ENCODE data around the gene SEC16B. TPM values are rescaled to one million over a fixed set of nuclear protein-coding genes. Genes with fewer than 3 reads are reported as not detected.

SEC16B gene
- total and polyA plus RNA-seq, 2 of the 8 experiments (the other 6 are each of a cell fraction or from before 2014, with no cell fraction given), result 0.56 to 0.94 TPM

- no peak overlapping the region for H3K4me3 ChIP-seq (ENCODE audit: extremely low read depth in 1 of 4, insufficient read depth in 2 of 4, low read depth in 3 of 4, low read length in 4 of 4)
- WGBS, 2 experiments (ENCODE audit: extremely low coverage in 1 of 2, insufficient coverage in 1 of 2, insufficient read length in 1 of 2, insufficient replicate concordance in 2 of 2, low coverage in 1 of 2, low lambda C conversion rate in 2 of 2, missing lambda C conversion rate in 1 of 2), result 89% methylated on average over 1 of the region's 1 CpG; no CpG with 5 or more reads in 1 of the 2 experiments
These were observed 49.4 kb upstream of the SEC16B start for GRCh38 chr1:178019208-178019607.

More at GRCh38 chr1:178019208-178019607, 49.4 kb upstream of the SEC16B start:
- H3K27ac ChIP-seq (ENCODE audit: low read depth, low read length), result no peak overlapping the region
- no peak overlapping the region for H2AK5ac ChIP-seq (ENCODE audit: low read depth, low read length)
- POLR2A ChIA-PET (ENCODE audit: partially characterized antibody), result no interaction called here
- no peak overlapping the region for H3K18ac ChIP-seq (ENCODE audit: extremely low read depth, low read length)
- H3K79me2 ChIP-seq (ENCODE audit: control insufficient read depth in 1 of 2, insufficient read depth in 2 of 2, low read length in 2 of 2), result no peaks in the 10 kb centered on the region
- no peak overlapping the region for H2AFZ ChIP-seq (ENCODE audit: low read length)
- no peaks in the 10 kb centered on the region for H3K27me3 ChIP-seq (replicated peaks in 1 of 4; ENCODE audit: control insufficient read depth in 3 of 4, extremely low read depth in 1 of 4, insufficient read depth in 3 of 4, low read length in 3 of 4)
- H4K91ac ChIP-seq (replicated peaks; ENCODE audit: insufficient read length, low read length), result no peak overlapping the region
- no peak overlapping the region for H2BK20ac ChIP-seq (ENCODE audit: low read length)
- H2BK120ac ChIP-seq (replicated peaks; ENCODE audit: low read depth, low read length), result no peak overlapping the region
- H3K14ac ChIP-seq (ENCODE audit: insufficient read length), result no peak overlapping the region
- H3K79me1 ChIP-seq (ENCODE audit: low read depth, low read length), result no peaks in the 10 kb centered on the region
- H2BK5ac ChIP-seq (ENCODE audit: low read depth, low read length), result no peak overlapping the region
- peaks cover 0 to 7% of the 10 kb centered on the region in 2 experiments; a peak in 1 of 4 replicates for H3K9me3 ChIP-seq (ENCODE audit: insufficient read depth in 2 of 2, low read depth in 1 of 2, low read length in 1 of 2)
- H2BK12ac ChIP-seq (ENCODE audit: low read depth, low read length), result no peak overlapping the region
- H4K20me1 ChIP-seq (replicated peaks in 1 of 2; ENCODE audit: control insufficient read depth in 1 of 2, insufficient read depth in 2 of 2, low read length in 2 of 2), result no peaks in the 10 kb centered on the region
- H3K4ac ChIP-seq (replicated peaks; ENCODE audit: insufficient read length, low read depth, low read length), result no peak overlapping the region
- H3K56ac ChIP-seq (replicated peaks; ENCODE audit: insufficient read length, low read depth, low read length), result no peak overlapping the region
- H3K23me2 ChIP-seq (ENCODE audit: low read depth, low read length), result no peaks in the 10 kb centered on the region
- CTCF ChIA-PET (ENCODE audit: partially characterized antibody), result interaction anchor here (1.0 to 2.0 kb wide), 3 partner anchors 9 to 18 kb away, joined by 3 to 8 read pairs (median 6); no protein-coding TSS in a partner anchor
- H3K9ac ChIP-seq (replicated peaks in 1 of 4; ENCODE audit: extremely low read depth in 1 of 4, low read depth in 3 of 4, low read length in 3 of 4), result no peak overlapping the region
- H3K23ac ChIP-seq (ENCODE audit: insufficient read length), result no peak overlapping the region
- no peak overlapping the region for H4K8ac ChIP-seq (ENCODE audit: extremely low read depth, insufficient read depth, low read length)
- peaks cover 0 to 6% (median 0%) of the 10 kb centered on the region in 4 experiments; a peak in 1 of 8 replicates for H3K36me3 ChIP-seq (ENCODE audit: control insufficient read depth in 2 of 4, insufficient read depth in 4 of 4, low read length in 3 of 4)
- no peak for FAIRE-seq
- TF ChIP-seq JUN (IDR thresholded peaks at IDR 0.05; ENCODE audit: low read depth, low read length) (no peak), BCL11A (IDR thresholded peaks at IDR 0.05; ENCODE audit: low read depth in 2 of 2, low read length in 2 of 2) (no peak)
- H3K4me2 ChIP-seq (ENCODE audit: insufficient read depth in 1 of 2, low read depth in 2 of 2, low read length in 2 of 2), result no peak overlapping the region
- no peak overlapping the region for H4K5ac ChIP-seq (ENCODE audit: insufficient read length, low read depth, low read length)
- no peaks in the 10 kb centered on the region for H3K4me1 ChIP-seq (replicated peaks in 1 of 4; ENCODE audit: control insufficient read depth in 3 of 4, insufficient read depth in 4 of 4, low read length in 3 of 4)
- no peak overlapping the region for H2BK15ac ChIP-seq (ENCODE audit: low read length)
- no peak for DNase-seq (ENCODE audit: low read depth in 1 of 2, low spot score in 2 of 2)

Data from H1 (cell line).